Spinal cord (tissue), 10 donors: Measurements from ENCODE around the gene ZNF512B. TPM values are rescaled to one million over a fixed set of nuclear protein-coding genes. Genes with fewer than 3 reads are reported as not detected.
"Not testable (repeated sequence)": the region's sequence is repeated elsewhere in the genome, so short reads cannot be mapped to it uniquely, and the experiment has no call there.

ENCODE experiments used
- DNase-seq, 6 donors: peaks; one replicate each; pipeline versions ENCODE4 v3.0.0 to v3.0.0-alpha.2; 2013 to 2015; ENCODE audit warnings: low spot score in 6 of 6, low read depth in 4 of 6
- H3K27ac ChIP-seq: one replicate; pipeline ENCODE4 v1.5.1; 2013; ENCODE audit warnings: low read depth, low read length, control low read depth
- H3K27me3 ChIP-seq: one replicate; pipeline ENCODE4 v1.6.1; 2013; ENCODE audit warnings: low read length; ENCODE audit not compliant: control insufficient read depth, insufficient read depth
- H3K36me3 ChIP-seq: one replicate; pipeline ENCODE4 v1.6.1; 2013; ENCODE audit warnings: low read length; ENCODE audit not compliant: control insufficient read depth, insufficient read depth
- H3K4me1 ChIP-seq: one replicate; pipeline ENCODE4 v1.6.1; 2013; ENCODE audit warnings: low read length; ENCODE audit not compliant: control insufficient read depth, insufficient read depth
- H3K4me3 ChIP-seq: one replicate; pipeline ENCODE4 v1.5.1; 2013; ENCODE audit warnings: low read depth, low read length, control low read depth
- H3K9me3 ChIP-seq: one replicate; pipeline ENCODE4 v1.6.1; 2013; ENCODE audit warnings: low read length; ENCODE audit not compliant: control insufficient read depth, insufficient read depth
- WGBS: methylation state at CpG from one replicate; pipeline ENCODE4 v1.1.5; 2013; ENCODE audit warnings: missing lambda C conversion rate; ENCODE audit not compliant: insufficient coverage; 5-methylcytosine and 5-hydroxymethylcytosine counted together
- polyA plus RNA-seq, 2 donors: library from polyadenylated mRNA; unstranded; fragments of 120-200 nt; gene quantifications; one replicate each; pipeline ENCODE4 v1.2.1, GENCODE V29; 2013; ENCODE audit not compliant: insufficient read length in 2 of 2
- total RNA-seq, 2 donors: library from RNA; depleted of rRNA in 1 of 2; stranded (reverse); fragments of 120-200 nt in 1 of 2; fragments of >200 nt in 1 of 2; gene quantifications; one replicate each; pipeline versions ENCODE4 v1.2.3 to v1.2.4, GENCODE V29; 2013 to 2014
- donor health status: healthy.

Gene ZNF512B
- total and polyA plus RNA-seq, 4 donors, result 10.6 to 44.7 (median 33.9) TPM

DNA sequence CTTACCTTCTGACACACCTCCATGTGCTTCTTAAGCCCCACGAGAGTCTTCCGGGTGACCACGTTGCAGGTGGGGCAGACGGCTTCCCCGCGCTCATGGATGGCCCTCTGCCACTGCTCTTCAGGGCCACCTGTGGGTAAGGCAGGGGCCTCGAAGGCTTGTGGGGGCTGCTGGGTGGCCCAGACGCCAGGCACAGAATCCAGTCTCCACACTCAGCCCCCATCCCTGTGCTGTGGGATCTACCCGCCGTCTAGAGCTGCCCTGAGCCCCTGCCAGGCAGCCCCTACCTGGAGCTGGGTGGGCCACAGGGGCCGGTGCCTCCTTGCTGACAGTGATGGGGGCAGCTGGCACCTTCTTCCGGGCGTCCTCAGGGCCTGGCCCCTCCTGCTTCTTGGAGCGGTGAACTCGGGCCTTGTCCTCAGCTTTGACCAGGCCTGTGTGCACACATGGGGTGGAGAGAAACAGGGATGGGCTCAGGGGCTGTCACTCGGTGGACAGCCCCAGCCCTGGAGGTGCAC lies 5.9 kb downstream of the ZNF512B start:
- H3K9me3 ChIP-seq, result no peaks in the 10 kb centered on the region
- DNase-seq, result no peak
- peaks cover 89% of the 10 kb centered on the region for H3K36me3 ChIP-seq
- H3K4me1 ChIP-seq, result peaks cover 10% of the 10 kb centered on the region
- H3K4me3 ChIP-seq, result no peak overlapping the region
- no peaks in the 10 kb centered on the region for H3K27me3 ChIP-seq
- WGBS, result 92% methylated on average over 15 of the region's 16 CpGs
- H3K27ac ChIP-seq, result no peak overlapping the region

DNA sequence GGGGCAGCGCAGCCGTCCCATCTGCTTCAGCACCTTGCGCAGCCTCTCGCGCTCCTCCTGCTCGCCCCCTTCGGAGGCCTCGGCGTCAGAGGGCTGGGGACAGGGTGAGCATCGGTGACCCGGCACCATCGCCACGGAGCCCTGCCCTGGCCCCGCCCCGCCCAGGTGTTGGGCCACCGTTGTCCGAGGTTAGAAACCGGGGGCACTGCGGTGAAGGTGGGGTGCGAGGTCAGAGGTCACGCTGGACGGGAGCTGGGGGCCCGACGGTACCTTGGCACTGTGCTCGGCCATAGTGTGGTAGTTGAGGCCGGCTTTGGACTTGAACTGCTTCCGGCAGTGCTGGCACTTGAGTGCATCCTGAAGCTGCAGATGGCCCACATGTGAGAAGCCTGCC lies 6.4 kb downstream of the ZNF512B start:
- Histone ChIP-seq H3K27ac (no peak overlapping the region), H3K27me3 (no peaks in the 10 kb centered on the region), H3K4me3 (no peak overlapping the region), H3K9me3 (no peaks in the 10 kb centered on the region), H3K4me1 (peaks cover 5% of the 10 kb centered on the region), H3K36me3 (peaks cover 89% of the 10 kb centered on the region)
- 96% methylated on average over 27 of the region's 27 CpGs for WGBS
- no peak for DNase-seq

DNA sequence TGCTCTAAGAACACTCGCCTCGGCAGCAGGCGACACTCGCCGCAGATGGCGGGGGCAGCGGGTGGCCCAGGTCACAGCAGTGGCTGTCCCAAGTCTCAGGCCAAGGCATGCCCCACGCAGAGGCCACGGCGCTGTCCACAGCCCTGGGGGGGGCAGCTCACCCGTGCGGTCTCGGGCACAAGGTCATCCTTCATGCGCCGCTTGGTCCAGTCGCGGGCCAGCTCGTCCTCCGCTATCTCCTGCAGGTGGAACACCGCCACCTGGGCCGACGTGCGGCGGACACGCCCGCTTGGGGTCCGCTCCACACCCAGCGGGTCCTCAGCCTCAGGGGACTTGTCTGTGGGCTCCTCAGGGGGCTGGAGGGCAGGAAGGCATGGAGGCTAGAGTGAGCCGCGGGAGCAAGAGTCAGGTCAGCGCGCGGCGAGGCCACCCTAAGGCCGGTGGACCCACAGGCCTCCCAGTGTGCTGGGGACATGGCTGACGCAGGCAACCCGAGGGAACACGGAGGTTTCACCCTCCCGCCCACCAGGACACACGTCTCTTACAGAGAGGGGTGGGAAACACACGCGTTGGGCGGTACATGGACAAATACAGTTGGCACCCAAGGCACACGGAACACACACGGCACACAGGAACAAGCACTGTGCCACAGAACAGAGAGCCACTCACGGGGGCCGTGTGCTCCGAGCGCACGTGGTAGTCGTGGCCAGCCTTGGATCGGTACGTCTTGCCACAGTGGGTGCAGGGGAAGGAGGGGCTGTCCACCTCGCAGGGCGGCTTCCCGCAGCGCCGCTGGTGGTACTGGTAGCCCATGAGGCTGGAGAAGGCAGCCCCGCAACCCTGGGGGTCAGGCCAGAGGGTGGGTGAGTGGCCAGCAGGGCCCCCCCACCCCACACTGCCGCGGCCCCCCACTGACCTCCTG lies 7.0 kb downstream of the ZNF512B start:
- peaks cover 89% of the 10 kb centered on the region for H3K36me3 ChIP-seq
- 94% methylated on average over 52 of the region's 61 CpGs for WGBS
- DNase-seq, result no peak
- H3K4me3 ChIP-seq, result no peak overlapping the region
- peaks cover 5% of the 10 kb centered on the region for H3K4me1 ChIP-seq
- no peaks in the 10 kb centered on the region for H3K9me3 ChIP-seq
- no peak overlapping the region for H3K27ac ChIP-seq
- no peaks in the 10 kb centered on the region for H3K27me3 ChIP-seq

DNA sequence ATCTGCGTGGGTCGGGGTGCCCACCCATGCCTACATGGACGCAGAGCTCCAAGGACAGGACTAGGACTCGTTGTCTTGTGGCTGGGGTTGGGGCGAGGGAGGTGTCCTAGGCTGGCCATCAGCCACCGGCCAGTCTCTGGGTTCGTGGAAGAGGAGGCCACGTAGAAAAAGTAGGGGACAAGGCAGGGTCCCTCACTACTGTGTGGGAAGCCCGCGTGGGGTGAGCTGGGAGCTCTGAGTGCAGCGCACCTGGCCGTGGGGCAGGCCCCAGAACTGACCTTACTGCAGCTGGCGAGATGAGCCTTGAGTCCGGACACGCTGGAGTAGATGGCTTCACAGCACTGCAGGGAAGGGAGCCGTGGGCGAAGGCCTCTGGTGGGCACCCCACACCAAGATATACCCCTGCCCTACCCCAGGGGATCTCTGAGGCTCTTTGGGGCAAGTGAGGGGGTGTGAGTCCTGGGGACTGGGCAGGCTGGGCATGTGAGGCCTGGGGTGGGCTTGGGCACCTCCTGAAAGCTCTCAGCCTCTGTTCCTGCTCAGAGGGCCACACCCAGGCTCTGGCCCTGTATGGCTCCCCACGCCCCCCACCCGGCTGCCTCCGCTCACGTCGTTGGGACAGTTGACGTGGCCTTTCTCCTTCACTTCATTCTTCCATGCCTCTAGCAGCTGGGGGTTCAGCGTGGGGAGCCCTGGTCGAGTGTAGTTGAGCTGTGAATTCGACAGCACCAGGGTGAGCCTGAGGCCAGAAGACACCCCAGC lies 7.9 kb downstream of the ZNF512B start:
- 94% methylated on average over 24 of the region's 26 CpGs for WGBS
- no peak for DNase-seq
- no peaks in the 10 kb centered on the region for H3K9me3 ChIP-seq
- no peaks in the 10 kb centered on the region for H3K27me3 ChIP-seq
- H3K27ac ChIP-seq, result no peak overlapping the region
- peaks cover 13% of the 10 kb centered on the region for H3K4me1 ChIP-seq
- H3K4me3 ChIP-seq, result no peak overlapping the region
- H3K36me3 ChIP-seq, result peaks cover 85% of the 10 kb centered on the region

DNA sequence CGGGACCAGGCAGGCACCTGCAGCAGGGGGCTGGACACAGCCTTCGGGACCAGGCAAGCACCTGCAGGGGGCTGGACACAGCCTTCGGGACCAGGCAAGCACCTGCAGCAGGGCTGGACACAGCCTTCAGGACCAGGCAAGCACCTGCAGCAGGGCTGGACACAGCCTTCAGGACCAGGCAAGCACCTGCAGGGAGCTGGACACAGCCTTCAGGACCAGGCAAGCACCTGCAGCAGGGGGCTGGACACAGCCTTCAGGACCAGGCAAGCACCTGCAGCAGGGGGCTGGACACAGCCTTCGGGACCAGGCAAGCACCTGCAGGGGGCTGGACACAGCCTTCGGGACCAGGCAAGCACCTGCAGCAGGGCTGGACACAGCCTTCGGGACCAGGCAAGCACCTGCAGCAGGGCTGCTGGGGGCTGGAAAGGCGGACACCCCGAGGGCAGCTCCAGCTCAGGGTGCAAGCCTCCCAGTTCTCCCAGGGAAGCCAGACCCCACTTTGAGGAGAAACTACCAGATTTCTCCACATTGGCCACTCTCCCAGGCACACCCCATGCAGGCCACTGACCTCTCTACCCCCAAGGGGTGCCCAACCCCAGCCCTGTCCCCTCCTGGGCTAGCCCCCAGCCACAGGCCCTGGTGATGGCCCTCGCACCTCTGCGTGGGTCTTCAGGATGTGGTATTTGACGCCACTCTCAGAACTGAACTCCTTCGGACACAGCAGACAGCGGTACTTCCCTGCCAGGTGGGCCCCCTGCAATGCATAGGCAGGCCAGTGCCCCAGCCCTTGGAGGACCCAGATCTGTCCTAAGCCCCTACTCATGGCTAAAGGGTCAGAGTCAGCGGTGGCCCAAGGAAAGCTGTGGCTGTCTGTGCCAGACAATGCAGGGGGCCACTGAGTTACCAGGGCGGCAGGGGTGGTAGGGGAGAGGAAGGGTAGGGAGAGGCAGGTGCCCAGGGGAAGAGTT lies 8.8 kb downstream of the ZNF512B start:
- 93% methylated on average over 15 of the region's 15 CpGs for WGBS
- H3K27me3 ChIP-seq, DNase-seq, H3K9me3 ChIP-seq, H3K4me3 ChIP-seq, H3K27ac ChIP-seq: not testable (repeated sequence)
- Histone ChIP-seq H3K4me1 (peaks cover 17% of the 10 kb centered on the region), H3K36me3 (peaks cover 76% of the 10 kb centered on the region)

DNA sequence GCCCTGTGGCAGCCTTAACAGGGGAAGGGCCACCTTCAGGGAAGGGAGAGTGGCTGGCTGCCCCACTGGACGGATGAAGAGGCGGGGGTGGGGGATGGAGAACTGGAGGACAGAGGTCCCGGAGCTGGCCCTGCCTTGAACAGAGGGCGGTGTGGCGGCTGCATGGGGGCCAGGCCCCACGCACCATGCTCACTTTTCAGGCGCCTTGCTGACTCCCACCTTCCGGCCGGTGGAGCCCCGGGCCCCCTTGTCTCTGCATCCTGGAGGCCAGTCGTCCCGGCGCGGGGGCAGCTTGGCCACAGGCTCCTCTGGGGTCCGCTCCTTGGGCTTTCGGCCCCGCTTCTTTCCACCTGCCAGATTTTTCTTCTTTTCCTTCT lies 10.0 kb downstream of the ZNF512B start:
- H3K36me3 ChIP-seq, result peaks cover 76% of the 10 kb centered on the region
- no peak overlapping the region for H3K4me3 ChIP-seq
- 87% methylated on average over 16 of the region's 17 CpGs for WGBS
- H3K27ac ChIP-seq, result no peak overlapping the region
- DNase-seq, result no peak
- H3K4me1 ChIP-seq, result peaks cover 24% of the 10 kb centered on the region
- H3K27me3 ChIP-seq, result no peaks in the 10 kb centered on the region
- H3K9me3 ChIP-seq, result no peaks in the 10 kb centered on the region

DNA sequence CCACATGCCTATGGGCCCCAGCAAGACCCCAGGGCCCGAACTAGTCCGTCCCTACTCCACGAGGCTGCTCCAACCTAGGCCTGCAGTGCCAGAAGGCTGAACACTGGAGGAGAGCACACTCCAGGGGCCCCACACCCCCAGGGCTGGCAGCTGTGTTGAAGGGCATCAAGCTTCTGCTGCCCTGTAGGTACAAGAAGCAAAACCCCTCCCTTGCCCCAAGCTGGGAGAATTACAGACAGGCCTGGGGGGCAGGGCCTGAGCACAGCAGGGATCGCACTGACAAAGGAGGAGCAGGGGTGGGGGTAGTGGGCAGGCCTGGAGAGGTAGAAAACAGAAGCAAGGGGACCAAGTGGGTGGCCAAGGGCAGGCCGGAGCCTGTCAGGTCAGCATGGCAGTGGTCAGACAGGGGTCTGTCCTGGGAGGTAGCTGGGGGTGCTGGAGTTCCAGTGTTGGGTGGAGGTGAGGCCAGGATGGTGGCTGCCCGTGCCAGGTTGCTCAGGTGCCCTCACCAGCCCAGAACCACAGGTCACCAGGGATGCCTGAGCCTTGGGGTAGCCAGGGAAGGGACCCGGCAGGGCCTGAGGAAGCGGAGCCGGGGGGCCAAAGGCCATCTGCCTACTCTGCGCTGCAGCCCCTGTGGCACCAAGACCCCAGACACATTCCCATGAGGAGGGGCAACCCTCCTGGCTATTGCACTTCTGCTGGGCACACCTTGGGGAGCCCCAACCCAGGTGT lies 10.6 kb downstream of the ZNF512B start:
- Histone ChIP-seq H3K27ac (no peak overlapping the region), H3K36me3 (peaks cover 76% of the 10 kb centered on the region)

DNA sequence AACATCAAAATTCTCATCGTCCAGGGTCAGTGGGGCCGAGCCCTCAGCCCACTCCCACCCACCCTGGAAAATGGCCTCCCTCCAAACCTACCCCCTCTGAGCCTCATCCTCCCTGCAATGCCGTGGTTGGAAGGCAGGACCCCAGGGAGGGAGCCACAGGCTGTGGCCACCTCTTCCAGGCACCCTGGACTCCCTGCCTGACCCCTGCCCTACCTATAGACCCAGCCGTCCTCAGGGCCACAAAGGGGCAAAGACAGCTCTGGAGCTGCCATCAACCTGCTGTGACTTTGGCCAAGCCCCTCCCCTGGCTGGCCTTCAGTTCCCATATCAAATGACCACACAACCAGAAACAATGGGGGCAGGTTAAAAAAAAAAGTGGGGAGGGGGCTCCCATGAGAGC lies 11.3 kb downstream of the ZNF512B start:
- H3K4me1 ChIP-seq, result peaks cover 36% of the 10 kb centered on the region
- DNase-seq, result no peak
- no peaks in the 10 kb centered on the region for H3K9me3 ChIP-seq
- no peaks in the 10 kb centered on the region for H3K27me3 ChIP-seq
- 59% methylated on average over 4 of the region's 4 CpGs for WGBS
- H3K27ac ChIP-seq, result no peak overlapping the region
- H3K36me3 ChIP-seq, result peaks cover 76% of the 10 kb centered on the region
- H3K4me3 ChIP-seq, result no peak overlapping the region

More for the DNA sequence above, 10.6 kb downstream of the ZNF512B start:
- DNase-seq, result no peak
- H3K4me3 ChIP-seq, result no peak overlapping the region
- H3K27me3 ChIP-seq, result no peaks in the 10 kb centered on the region
- H3K4me1 ChIP-seq, result peaks cover 29% of the 10 kb centered on the region
- 68% methylated on average over 10 of the region's 10 CpGs for WGBS
- H3K9me3 ChIP-seq, result no peaks in the 10 kb centered on the region
